Adrenal gland (tissue), 12 donors: ENCODE measurements around the gene UTF1. TPM values are rescaled to one million over a fixed set of nuclear protein-coding genes. Genes with fewer than 3 reads are reported as not detected.
"Not testable (repeated sequence)": the region's sequence is repeated elsewhere in the genome, so short reads cannot be mapped to it uniquely, and the experiment has no call there.

ENCODE experiments used
- DNase-seq, 7 donors: peaks; one replicate each; pipeline ENCODE4 v3.0.0-alpha.2; 2019 to 2020
- H3K27ac ChIP-seq, 5 donors: fragments of 200-600 bp; sonication (generic) in 4 of 5; 1 replicate in 3 of 5; 2 replicates in 2 of 5; pipeline versions ENCODE4 v1.5.1 to v1.8.0; 2016 to 2020; ENCODE audit warnings: mild to moderate bottlenecking in 1 of 5
- H3K27me3 ChIP-seq: fragments of 200-600 bp; 2 replicates; pipeline ENCODE4 v1.8.0; 2021
- H3K36me3 ChIP-seq, 2 donors: fragments of 200-600 bp; replicated peaks in 1 of 2; 1 replicate in 1 of 2; 2 replicates in 1 of 2; pipeline versions ENCODE4 v1.5.1 to v1.8.0; 2018 to 2022
- H3K4me1 ChIP-seq, 2 donors: fragments of 200-600 bp; replicated peaks in 1 of 2; 1 replicate in 1 of 2; 2 replicates in 1 of 2; pipeline versions ENCODE4 v1.5.1 to v1.8.0; 2018 to 2021
- H3K4me3 ChIP-seq, 4 donors: fragments of 200-600 bp; sonication (generic) in 3 of 4; one replicate each; pipeline ENCODE4 v1.5.1; 2016 to 2018
- H3K9me3 ChIP-seq, 3 donors: fragments of 200-600 bp; sonication (generic) in 1 of 3; replicated peaks in 1 of 3; 1 replicate in 2 of 3; 2 replicates in 1 of 3; pipeline versions ENCODE4 v1.5.1 to v1.8.0; 2016 to 2021
- POLR2A ChIP-seq, 2 donors: fragments of 450-650 bp; IDR thresholded peaks; one replicate each; pipeline ENCODE4 v1.6.1; 2017; ENCODE audit warnings: antibody characterized with exemption in 2 of 2, mild to moderate bottlenecking in 2 of 2, moderate library complexity in 1 of 2
- WGBS, 4 donors: extraction: QIAGEN DNeasy Blood & Tissue Kit in 2 of 4; methylation state at CpG; one replicate each; pipeline versions ENCODE4 v1.1.5 to v1.1.7; 2013 to 2017; 5-methylcytosine and 5-hydroxymethylcytosine counted together
- intact Hi-C, 2 donors: fragments of 100-400 bp; cut with DNase I; formaldehyde crosslinking; loops; one replicate each; pipeline versions ENCODE4 v1.14.1 to v1.15.0; 2022 to 2023
- polyA plus RNA-seq, 3 donors: library from polyadenylated mRNA; stranded (reverse); fragments of 200-250 nt in 2 of 3; fragments of 350-450 nt in 1 of 3; fragmentation: Illumina TruSeq in 1 of 3; extraction: RNeasy Lipid Tissue Mini Kit (QIAGEN cat#74804) in 1 of 3; gene quantifications; one replicate each; pipeline ENCODE4 v1.2.3, GENCODE V29; 2013 to 2014
- total RNA-seq, 9 donors: library from RNA; depleted of rRNA in 4 of 9; stranded (reverse); fragments of >200 nt in 4 of 9; fragments of 120-200 nt in 1 of 9; fragmentation: NEBNext Ultra II Directional in 1 of 9; extraction: Animal tissue kit (Norgen Biotek cat#: 25700) in 1 of 9; gene quantifications; one replicate each; pipeline versions ENCODE4 v1.1.0 to v1.2.4, GENCODE V29; 2013 to 2023
- TF ChIP-seq, protein P1 (sequence below), 6 experiments: fragments of 450-650 bp in 4 of 6; fragments of 200-600 bp in 2 of 6; sonication (generic) in 1 of 6; IDR thresholded peaks; 1 replicate in 5 of 6; 2 replicates in 1 of 6; pipeline versions ENCODE4 v1.5.1 to v1.8.0; 2016 to 2021; ENCODE audit warnings: antibody characterized with exemption in 6 of 6, mild to moderate bottlenecking in 2 of 6, moderate library complexity in 1 of 6
- donor health status: healthy with polysubstance abuse.
- donor health status: Bipolar disorder and iron deficiency.
- donor health status: DM: yes; HTN: yes; CAD: no.
- donor health status: DM: no; HTN: no; CAD: no.
- donor health status: DM: no; HTN: no; CAD: no.
- donor health status: DM: yes; HTN: yes; CAD: no.

The UTF1 gene
- total and polyA plus RNA-seq, 12 donors = 0.19 to 0.24 TPM; not detected in 10

DNA sequence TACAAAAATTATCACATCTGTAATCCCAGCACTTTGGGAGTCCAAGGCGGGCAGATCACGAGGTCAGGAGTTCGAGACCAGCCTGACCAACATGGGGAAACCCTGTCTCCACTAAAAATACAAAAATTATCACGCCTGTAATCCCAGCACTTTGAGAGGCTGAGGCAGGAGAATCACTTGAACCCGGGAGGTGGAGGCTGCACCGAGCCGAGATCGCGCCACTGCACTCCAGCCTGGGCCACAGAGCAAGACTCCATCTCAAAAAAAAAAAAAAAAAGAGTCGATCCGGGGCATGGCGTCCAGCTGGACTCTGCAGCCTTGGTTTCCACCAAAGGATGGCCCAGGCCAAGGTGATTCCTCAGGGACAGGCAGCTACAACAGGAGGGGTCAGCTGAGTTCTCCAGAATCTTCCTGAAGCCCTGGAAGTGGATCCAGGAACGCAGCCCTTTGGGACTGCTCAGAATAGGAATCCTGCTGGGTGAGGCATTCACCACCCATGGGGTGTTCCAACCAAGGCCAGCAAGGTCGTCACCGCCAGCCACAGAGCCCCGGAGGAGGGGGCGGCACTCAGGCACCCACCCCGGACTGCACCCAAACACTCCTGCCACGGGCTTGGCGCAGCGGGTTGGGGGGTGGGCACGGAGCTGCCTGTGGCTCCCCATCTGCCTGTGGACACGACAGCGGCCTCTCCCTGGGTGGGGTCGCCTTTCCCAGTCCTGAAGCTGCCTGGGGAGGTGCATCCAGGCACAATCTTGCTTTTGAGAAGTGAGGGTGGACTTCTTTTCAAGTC lies 12.0 kb upstream of the UTF1 start:
- TF ChIP-seq POLR2A (IDR thresholded peaks at IDR 0.05) = no peak
- TF ChIP-seq, protein P1, sequence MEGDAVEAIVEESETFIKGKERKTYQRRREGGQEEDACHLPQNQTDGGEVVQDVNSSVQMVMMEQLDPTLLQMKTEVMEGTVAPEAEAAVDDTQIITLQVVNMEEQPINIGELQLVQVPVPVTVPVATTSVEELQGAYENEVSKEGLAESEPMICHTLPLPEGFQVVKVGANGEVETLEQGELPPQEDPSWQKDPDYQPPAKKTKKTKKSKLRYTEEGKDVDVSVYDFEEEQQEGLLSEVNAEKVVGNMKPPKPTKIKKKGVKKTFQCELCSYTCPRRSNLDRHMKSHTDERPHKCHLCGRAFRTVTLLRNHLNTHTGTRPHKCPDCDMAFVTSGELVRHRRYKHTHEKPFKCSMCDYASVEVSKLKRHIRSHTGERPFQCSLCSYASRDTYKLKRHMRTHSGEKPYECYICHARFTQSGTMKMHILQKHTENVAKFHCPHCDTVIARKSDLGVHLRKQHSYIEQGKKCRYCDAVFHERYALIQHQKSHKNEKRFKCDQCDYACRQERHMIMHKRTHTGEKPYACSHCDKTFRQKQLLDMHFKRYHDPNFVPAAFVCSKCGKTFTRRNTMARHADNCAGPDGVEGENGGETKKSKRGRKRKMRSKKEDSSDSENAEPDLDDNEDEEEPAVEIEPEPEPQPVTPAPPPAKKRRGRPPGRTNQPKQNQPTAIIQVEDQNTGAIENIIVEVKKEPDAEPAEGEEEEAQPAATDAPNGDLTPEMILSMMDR (IDR thresholded peaks at IDR 0.05) = no peak
- H3K9me3 ChIP-seq = no peaks in the 10 kb centered on the region
- intact Hi-C loops = no loop called here

DNA sequence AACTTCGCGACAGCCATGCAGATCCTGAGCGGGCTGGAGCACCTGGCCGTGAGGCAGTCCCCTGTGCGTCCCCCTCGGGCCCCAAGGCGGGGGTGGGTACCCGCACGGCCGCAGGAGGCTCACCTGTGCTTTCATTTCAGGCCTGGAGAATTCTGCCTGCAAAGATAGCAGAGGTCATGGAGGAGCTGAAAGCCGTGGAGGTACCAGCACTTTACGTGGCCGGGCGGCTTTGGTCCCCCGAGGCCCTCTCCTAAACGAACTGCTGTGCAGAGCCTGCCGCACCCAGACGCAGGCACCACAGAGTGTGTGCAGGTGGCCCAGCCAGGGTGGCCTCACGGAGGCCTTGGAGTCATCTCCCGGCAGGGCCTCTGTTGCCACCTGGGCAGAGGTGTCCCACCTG lies 11.1 kb upstream of the UTF1 start:
- no peak for TF ChIP-seq POLR2A (IDR thresholded peaks at IDR 0.05)
- TF ChIP-seq, protein P1 (IDR thresholded peaks at IDR 0.05) = no peak
- Histone ChIP-seq H3K4me3 (no peak overlapping the region), H3K36me3 (no peaks in the 10 kb centered on the region), H3K27ac (no peak overlapping the region), H3K4me1 (no peaks in the 10 kb centered on the region), H3K9me3 (no peaks in the 10 kb centered on the region), H3K27me3 (peaks cover 4% of the 10 kb centered on the region)
- intact Hi-C loops = no loop called here
- DNase-seq = no peak
- 70 to 83% (median 80%) methylated on average over 2 to 20 of the region's 20 CpGs for WGBS, 4 donors

More for the DNA sequence above, 12.0 kb upstream of the UTF1 start:
- no peaks in the 10 kb centered on the region for H3K36me3 ChIP-seq
- H3K27ac ChIP-seq = no peak overlapping the region
- DNase-seq = no peak
- no peak overlapping the region for H3K4me3 ChIP-seq
- H3K4me1 ChIP-seq = no peaks in the 10 kb centered on the region
- peaks cover 4% of the 10 kb centered on the region for H3K27me3 ChIP-seq
- WGBS, 4 donors = 80 to 88% (median 81%) methylated on average over 16 to 25 of the region's 25 CpGs

GRCh38 chr10:133219782-133220181 lies 10.2 kb upstream of the UTF1 start:
- H3K36me3 ChIP-seq = no peaks in the 10 kb centered on the region

GRCh38 chr10:133221331-133221730 lies 8.7 kb upstream of the UTF1 start:
- peaks cover 4% of the 10 kb centered on the region for H3K27me3 ChIP-seq
- no peak for TF ChIP-seq POLR2A (IDR thresholded peaks at IDR 0.05)
- TF ChIP-seq, protein P1 (IDR thresholded peaks at IDR 0.05) = no peak
- 90 to 94% (median 93%) methylated on average over 9 to 11 of the region's 11 CpGs for WGBS, 4 donors
- no peaks in the 10 kb centered on the region for H3K36me3 ChIP-seq
- H3K4me1 ChIP-seq = no peaks in the 10 kb centered on the region
- no peak for DNase-seq
- no peak overlapping the region for H3K4me3 ChIP-seq
- intact Hi-C loops = no loop called here
- no peaks in the 10 kb centered on the region for H3K9me3 ChIP-seq
- no peak overlapping the region for H3K27ac ChIP-seq

More at GRCh38 chr10:133219782-133220181, 10.2 kb upstream of the UTF1 start:
- Histone ChIP-seq H3K27me3 (peaks cover 4% of the 10 kb centered on the region), H3K4me1 (no peaks in the 10 kb centered on the region), H3K4me3 (no peak overlapping the region), H3K27ac (no peak overlapping the region), H3K9me3 (no peaks in the 10 kb centered on the region)
- TF ChIP-seq, protein P1 (IDR thresholded peaks at IDR 0.05) = no peak
- TF ChIP-seq POLR2A (IDR thresholded peaks at IDR 0.05) = no peak
- no peak for DNase-seq
- WGBS, 4 donors = 10 to 41% (median 14%) methylated on average over 10 to 27 of the region's 28 CpGs
- intact Hi-C loops = no loop called here

DNA sequence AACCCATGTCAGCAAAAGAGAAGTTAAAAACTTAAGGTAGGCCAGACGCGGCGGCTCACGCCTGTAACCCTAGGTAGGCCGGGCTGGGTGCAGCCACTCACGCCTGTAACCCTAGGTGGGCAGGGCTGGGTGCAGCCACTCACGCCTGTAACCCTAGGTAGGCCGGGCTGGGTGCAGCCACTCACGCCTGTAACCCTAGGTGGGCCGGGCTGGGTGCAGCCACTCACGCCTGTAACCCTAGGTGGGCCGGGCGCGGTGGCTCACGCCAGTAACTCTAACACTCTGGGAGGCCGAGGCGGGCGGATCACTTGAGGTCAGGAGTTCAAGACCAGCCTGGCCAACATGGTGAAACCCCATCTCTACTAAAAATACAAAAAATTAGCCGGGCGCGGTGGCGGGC lies 8.3 kb upstream of the UTF1 start:
- H3K36me3 ChIP-seq, intact Hi-C loops, H3K9me3 ChIP-seq, DNase-seq, H3K27ac ChIP-seq, H3K27me3 ChIP-seq, H3K4me1 ChIP-seq, H3K4me3 ChIP-seq: not testable (repeated sequence)
- WGBS, 4 donors = 88 to 97% (median 92%) methylated on average over 4 to 19 of the region's 22 CpGs
